HL-60 (cell line): ENCODE data around the gene LAMA3.

Source experiments
- DNase-seq, 2 experiments: peaks; one replicate each; pipeline ENCODE4 v3.0.0-alpha.2; 2010 to 2020; ENCODE audit warnings: low read depth in 1 of 2, low spot score in 1 of 2
- H3K27ac ChIP-seq: fragments of 250-450 bp; sonication (Bioruptor Pico); replicated peaks from 2 replicates; pipeline ENCODE4 v1.5.1; 2020; ENCODE audit warnings: mild to moderate bottlenecking, moderate library complexity
- H3K27me3 ChIP-seq: fragments of 250-450 bp; sonication (Bioruptor Pico); 2 replicates; pipeline ENCODE4 v1.5.1; 2021; ENCODE audit warnings: mild to moderate bottlenecking, moderate library complexity; ENCODE audit not compliant: insufficient read depth, poor library complexity, severe bottlenecking
- H3K4me3 ChIP-seq: replicated peaks from 2 replicates; pipeline ENCODE4 v1.5.1; 2011; ENCODE audit warnings: mild to moderate bottlenecking, control low read depth, low read length; ENCODE audit not compliant: insufficient read depth
- GABPA ChIP-seq: IDR thresholded peaks from 2 replicates; pipeline ENCODE4 v1.6.1; 2012; ENCODE audit warnings: low read depth
- POLR2AphosphoS5 ChIP-seq: IDR thresholded peaks from 2 replicates; pipeline ENCODE4 v1.6.1; 2012; ENCODE audit warnings: low read depth
- REST ChIP-seq: IDR thresholded peaks from 2 replicates; pipeline ENCODE4 v1.6.1; 2012; ENCODE audit warnings: low read depth; ENCODE audit not compliant: insufficient replicate concordance
- SPI1 ChIP-seq: IDR thresholded peaks from 2 replicates; pipeline ENCODE4 v1.6.1; 2012; ENCODE audit warnings: low read depth, mild to moderate bottlenecking, borderline replicate concordance
- TF ChIP-seq, protein P1 (sequence below): IDR thresholded peaks from one replicate; pipeline ENCODE4 v1.5.1; 2011; ENCODE audit warnings: low read length, control low read depth, inconsistent platforms; ENCODE audit not compliant: insufficient read depth

LAMA3 gene

GRCh38 chr18:23929362-23929930 is 240.2 kb downstream of the LAMA3 start:
- no peak for DNase-seq
- TF ChIP-seq REST, result no peak
- no peak for TF ChIP-seq GABPA
- TF ChIP-seq, protein P1, sequence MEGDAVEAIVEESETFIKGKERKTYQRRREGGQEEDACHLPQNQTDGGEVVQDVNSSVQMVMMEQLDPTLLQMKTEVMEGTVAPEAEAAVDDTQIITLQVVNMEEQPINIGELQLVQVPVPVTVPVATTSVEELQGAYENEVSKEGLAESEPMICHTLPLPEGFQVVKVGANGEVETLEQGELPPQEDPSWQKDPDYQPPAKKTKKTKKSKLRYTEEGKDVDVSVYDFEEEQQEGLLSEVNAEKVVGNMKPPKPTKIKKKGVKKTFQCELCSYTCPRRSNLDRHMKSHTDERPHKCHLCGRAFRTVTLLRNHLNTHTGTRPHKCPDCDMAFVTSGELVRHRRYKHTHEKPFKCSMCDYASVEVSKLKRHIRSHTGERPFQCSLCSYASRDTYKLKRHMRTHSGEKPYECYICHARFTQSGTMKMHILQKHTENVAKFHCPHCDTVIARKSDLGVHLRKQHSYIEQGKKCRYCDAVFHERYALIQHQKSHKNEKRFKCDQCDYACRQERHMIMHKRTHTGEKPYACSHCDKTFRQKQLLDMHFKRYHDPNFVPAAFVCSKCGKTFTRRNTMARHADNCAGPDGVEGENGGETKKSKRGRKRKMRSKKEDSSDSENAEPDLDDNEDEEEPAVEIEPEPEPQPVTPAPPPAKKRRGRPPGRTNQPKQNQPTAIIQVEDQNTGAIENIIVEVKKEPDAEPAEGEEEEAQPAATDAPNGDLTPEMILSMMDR, result no peak
- no peak for TF ChIP-seq SPI1
- no peak for TF ChIP-seq POLR2AphosphoS5
- Histone ChIP-seq H3K4me3 (no peak overlapping the region), H3K27me3 (no peaks in the 10 kb centered on the region), H3K27ac (no peak overlapping the region)

DNA sequence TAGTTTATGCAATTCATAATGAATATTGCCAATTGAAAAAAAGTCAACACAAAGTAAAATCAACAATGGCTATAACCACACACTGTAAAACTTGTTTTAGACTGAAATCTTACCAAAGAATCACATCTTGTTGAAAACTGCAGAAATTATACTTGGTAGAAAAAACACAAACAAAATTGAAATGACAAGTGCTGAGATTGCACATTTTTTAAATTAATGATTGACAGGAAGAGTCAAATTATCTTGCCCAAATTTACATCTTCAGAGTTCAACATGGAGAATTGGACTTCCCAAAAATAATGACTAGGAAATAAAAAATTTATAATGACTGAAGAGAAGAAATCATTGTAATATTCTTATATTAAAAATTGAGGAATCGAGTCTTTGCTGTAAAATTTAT is 240.7 kb downstream of the LAMA3 start:
- Histone ChIP-seq H3K27ac (no peak overlapping the region), H3K4me3 (no peak overlapping the region), H3K27me3 (peaks cover 4% of the 10 kb centered on the region)
- DNase-seq, result no peak
- no peak for TF ChIP-seq SPI1
- TF ChIP-seq, protein P1, result no peak
- TF ChIP-seq GABPA, result no peak
- TF ChIP-seq POLR2AphosphoS5, result no peak
- no peak for TF ChIP-seq REST

- no peak overlapping the region for H3K27ac ChIP-seq
- no peak for DNase-seq
- H3K4me3 ChIP-seq, result no peak overlapping the region
- peaks cover 4% of the 10 kb centered on the region for H3K27me3 ChIP-seq
- no peak for TF ChIP-seq REST
- no peak for TF ChIP-seq SPI1
- no peak for TF ChIP-seq POLR2AphosphoS5
- TF ChIP-seq, protein P1, result no peak
- no peak for TF ChIP-seq GABPA
These were observed 243.3 kb downstream of the LAMA3 start for GRCh38 chr18:23932385-23933067.
